MCF 10A (cell line): ENCODE data around the gene LDB3. TPM values are rescaled to one million over a fixed set of nuclear protein-coding genes. Genes with fewer than 3 reads are reported as not detected.

Source experiments
- BruUV-seq: library from RNA; stranded (reverse); fragments of 400-500 nt; replicated peaks from 2 replicates; lab custom pipeline; 2021; lab: Mats Ljungman, UMichigan
- CTCF ChIA-PET: fragments of 300-600 bp; sonication (Branson Sonifier 250); formaldehyde crosslinking; extraction: SDS; loops from one replicate; lab custom pipeline; 2021; ENCODE audit warnings: antibody characterized with exemption, inconsistent platforms; lab: Yijun Ruan, JAX
- POLR2A ChIA-PET: fragments of 300-600, 350-650 bp; sonication (Branson Sonifier 250); formaldehyde crosslinking; extraction: SDS; loops from one replicate; lab custom pipeline; 2020; ENCODE audit warnings: antibody characterized with exemption, inconsistent platforms; lab: Yijun Ruan, JAX
- DNase-seq: peaks from one replicate; pipeline ENCODE4 v3.0.0-alpha.2; 2018; ENCODE audit not compliant: unreplicated experiment
- H3K27ac Mint-ChIP-seq: one replicate; pipeline ENCODE4 v1.8.0; 2022; ENCODE audit warnings: mild to moderate bottlenecking, low read depth, mixed read lengths; ENCODE audit not compliant: unreplicated experiment
- H3K27me3 Mint-ChIP-seq: one replicate; pipeline ENCODE4 v1.8.0; 2022; ENCODE audit warnings: mixed read lengths; ENCODE audit not compliant: insufficient read depth, unreplicated experiment
- H3K36me3 Mint-ChIP-seq: one replicate; pipeline ENCODE4 v1.8.0; 2022; ENCODE audit warnings: mild to moderate bottlenecking, moderate library complexity, mixed read lengths; ENCODE audit not compliant: insufficient read depth, unreplicated experiment
- H3K4me1 Mint-ChIP-seq: one replicate; pipeline ENCODE4 v1.8.0; 2022; ENCODE audit warnings: mixed read lengths; ENCODE audit not compliant: insufficient read depth, unreplicated experiment
- H3K4me3 Mint-ChIP-seq: one replicate; pipeline ENCODE4 v1.8.0; 2022; ENCODE audit warnings: mild to moderate bottlenecking, moderate library complexity, mixed read lengths; ENCODE audit not compliant: unreplicated experiment
- H3K9me3 Mint-ChIP-seq: one replicate; pipeline ENCODE4 v1.8.0; 2022; ENCODE audit warnings: mixed read lengths; ENCODE audit not compliant: unreplicated experiment
- CTCF ChIP-seq: fragments of 200-600 bp; IDR thresholded peaks from one replicate; pipeline ENCODE4 v1.8.0; 2022; ENCODE audit warnings: antibody characterized with exemption, mild to moderate bottlenecking; ENCODE audit not compliant: unreplicated experiment
- intact Hi-C: fragments of 100-400 bp; cut with micrococcal nuclease; formaldehyde crosslinking; loops from 2 replicates; pipeline ENCODE4 v1.14.1; 2022
- total RNA-seq: library from RNA; stranded (reverse); gene quantifications from 2 replicates; pipeline ENCODE4 v1.2.3, GENCODE V29; 2022

The LDB3 gene
- total RNA-seq, 1 experiment from 2014 or later: 0.23 TPM

- Mint-ChIP-seq H3K27me3 (no peaks in the 10 kb centered on the region), H3K4me3 (peak overlapping the region; percentile 73), H3K27ac (peak overlapping the region; percentile 96), H3K36me3 (no peaks in the 10 kb centered on the region), H3K9me3 (no peaks in the 10 kb centered on the region), H3K4me1 (peaks cover 5% of the 10 kb centered on the region)
- no TSS peak for BruUV-seq
- intact Hi-C loops: loop anchor here (1.0 kb wide), 2 partner anchors 46 to 188 kb away; no protein-coding TSS in a partner anchor
- ChIA-PET POLR2A (interaction anchor here (0.6 to 2.3 kb wide), 6 partner anchors 44 to 257 kb away, joined by 3 to 9 read pairs (median 3); partner anchors contain the start of genes ADIRF and BMPR1A), CTCF (interaction anchor here (0.7 to 1.1 kb wide), 4 partner anchors 18 to 265 kb away, joined by 3 to 4 read pairs (median 4); no protein-coding TSS in a partner anchor)
- DNase-seq: peak; percentile 89
- peak; percentile 85 for TF ChIP-seq CTCF
These were observed 42.7 kb downstream of the LDB3 start for GRCh38 chr10:86710987-86711512.

GRCh38 chr10:86711513-86712316 is 43.4 kb downstream of the LDB3 start:
- no peaks in the 10 kb centered on the region for H3K36me3 Mint-ChIP-seq
- no peaks in the 10 kb centered on the region for H3K9me3 Mint-ChIP-seq
- intact Hi-C loops: loop anchor here (1.0 kb wide), 2 partner anchors 46 to 188 kb away; no protein-coding TSS in a partner anchor
- peak; percentile 31 for DNase-seq
- TF ChIP-seq CTCF: no peak
- peaks cover 5% of the 10 kb centered on the region for H3K4me1 Mint-ChIP-seq
- POLR2A ChIA-PET: interaction anchor here (0.7 to 2.3 kb wide), 7 partner anchors 15 to 257 kb away, joined by 3 to 9 read pairs (median 3); partner anchors contain the start of genes ADIRF and BMPR1A
- no peaks in the 10 kb centered on the region for H3K27me3 Mint-ChIP-seq
- CTCF ChIA-PET: interaction anchor here (0.6 to 1.3 kb wide), 7 partner anchors 18 to 189 kb away, joined by 3 to 5 read pairs (median 3); no protein-coding TSS in a partner anchor
- no TSS peak for BruUV-seq
- peak overlapping the region; percentile 96 for H3K27ac Mint-ChIP-seq
- H3K4me3 Mint-ChIP-seq: peak overlapping the region; percentile 74

- Mint-ChIP-seq H3K9me3 (no peaks in the 10 kb centered on the region), H3K4me3 (peak overlapping the region; percentile 74), H3K27me3 (no peaks in the 10 kb centered on the region), H3K4me1 (peaks cover 5% of the 10 kb centered on the region), H3K27ac (peak overlapping the region; percentile 96), H3K36me3 (no peaks in the 10 kb centered on the region)
- intact Hi-C loops: no loop called here
- BruUV-seq: TSS peak; percentile 72
- TF ChIP-seq CTCF: no peak
- POLR2A ChIA-PET: interaction anchor here (0.6 to 2.3 kb wide), 4 partner anchors 14 to 193 kb away, joined by 3 to 9 read pairs (median 6); partner anchors contain the start of gene BMPR1A
- DNase-seq: no peak
- CTCF ChIA-PET: interaction anchor here (0.7 to 1.3 kb wide), 4 partner anchors 138 to 188 kb away, joined by 3 to 5 read pairs (median 3); no protein-coding TSS in a partner anchor
These were observed 44.0 kb downstream of the LDB3 start for GRCh38 chr10:86712317-86712707.
